Aorta (tissue), 5 donors: ENCODE measurements around the gene DOK7. TPM values are rescaled to one million over a fixed set of nuclear protein-coding genes. Genes with fewer than 3 reads are reported as not detected.

Source experiments
- ATAC-seq: fragments of 200-7000 bp; cut with Tn5 transposase; one replicate; pipeline ENCODE4 v1.9.1; 2022; ENCODE audit warnings: moderate library complexity; ENCODE audit not compliant: low FRiP score
- DNase-seq, 2 donors: peaks; one replicate each; pipeline ENCODE4 v3.0.0-alpha.2; 2020
- H3K27ac ChIP-seq, 2 donors: one replicate each; pipeline ENCODE4 v1.5.1; 2013; ENCODE audit warnings: low read length in 2 of 2, mild to moderate bottlenecking in 2 of 2, moderate library complexity in 2 of 2, control low read depth in 1 of 2, inconsistent platforms in 1 of 2, low read depth in 1 of 2
- H3K27me3 ChIP-seq, 2 donors: one replicate each; pipeline ENCODE4 v1.6.1; 2013; ENCODE audit warnings: control low read depth in 1 of 2, low read length in 1 of 2, mild to moderate bottlenecking in 1 of 2, moderate library complexity in 1 of 2; ENCODE audit not compliant: insufficient read depth in 2 of 2, control insufficient read depth in 1 of 2
- H3K36me3 ChIP-seq, 2 donors: one replicate each; pipeline ENCODE4 v1.6.1; 2013; ENCODE audit warnings: control low read depth in 1 of 2, low read length in 1 of 2, mild to moderate bottlenecking in 1 of 2; ENCODE audit not compliant: insufficient read depth in 2 of 2, control insufficient read depth in 1 of 2
- H3K4me1 ChIP-seq, 2 donors: one replicate each; pipeline ENCODE4 v1.6.1; 2013; ENCODE audit warnings: low read length in 2 of 2, control low read depth in 1 of 2, mild to moderate bottlenecking in 1 of 2, moderate library complexity in 1 of 2; ENCODE audit not compliant: insufficient read depth in 2 of 2, control insufficient read depth in 1 of 2
- H3K4me3 ChIP-seq, 2 donors: one replicate each; pipeline ENCODE4 v1.5.1; 2013; ENCODE audit warnings: low read length in 2 of 2, control low read depth in 1 of 2, mild to moderate bottlenecking in 1 of 2
- H3K9me3 ChIP-seq: one replicate; pipeline ENCODE4 v1.6.1; 2013; ENCODE audit warnings: mild to moderate bottlenecking, low read length; ENCODE audit not compliant: control insufficient read depth
- WGBS, 2 donors: extraction: QIAGEN DNeasy Blood & Tissue Kit; methylation state at CpG; one replicate each; pipeline ENCODE4 v1.1.7; 2013; 5-methylcytosine and 5-hydroxymethylcytosine counted together
- intact Hi-C, 2 donors: fragments of 100-400 bp; cut with DNase I; formaldehyde crosslinking; loops; one replicate each; pipeline versions ENCODE4 v1.14.2 to v1.15.0; 2022
- polyA plus RNA-seq, 2 donors: library from polyadenylated mRNA; stranded (reverse); fragments of 200-250 nt; gene quantifications; one replicate each; pipeline ENCODE4 v1.2.3, GENCODE V29; 2013
- total RNA-seq, 2 donors: library from RNA; stranded (reverse); fragmentation: NEBNext Ultra II Directional; extraction: Animal tissue kit (Norgen Biotek cat#: 25700); gene quantifications; one replicate each; pipeline ENCODE4 v1.2.1, GENCODE V29; 2021
- donor health status: healthy with polysubstance abuse.
- donor health status: Bipolar disorder and iron deficiency.
- donor health status: DM: no; HTN: no; CAD: no.
- donor health status: DM: no; HTN: no; CAD: no.
- donor health status: DM: yes; HTN: yes; CAD: no.

DOK7 gene
- total and polyA plus RNA-seq, 4 donors = 3.3 to 9.1 (median 4.7) TPM

DNA sequence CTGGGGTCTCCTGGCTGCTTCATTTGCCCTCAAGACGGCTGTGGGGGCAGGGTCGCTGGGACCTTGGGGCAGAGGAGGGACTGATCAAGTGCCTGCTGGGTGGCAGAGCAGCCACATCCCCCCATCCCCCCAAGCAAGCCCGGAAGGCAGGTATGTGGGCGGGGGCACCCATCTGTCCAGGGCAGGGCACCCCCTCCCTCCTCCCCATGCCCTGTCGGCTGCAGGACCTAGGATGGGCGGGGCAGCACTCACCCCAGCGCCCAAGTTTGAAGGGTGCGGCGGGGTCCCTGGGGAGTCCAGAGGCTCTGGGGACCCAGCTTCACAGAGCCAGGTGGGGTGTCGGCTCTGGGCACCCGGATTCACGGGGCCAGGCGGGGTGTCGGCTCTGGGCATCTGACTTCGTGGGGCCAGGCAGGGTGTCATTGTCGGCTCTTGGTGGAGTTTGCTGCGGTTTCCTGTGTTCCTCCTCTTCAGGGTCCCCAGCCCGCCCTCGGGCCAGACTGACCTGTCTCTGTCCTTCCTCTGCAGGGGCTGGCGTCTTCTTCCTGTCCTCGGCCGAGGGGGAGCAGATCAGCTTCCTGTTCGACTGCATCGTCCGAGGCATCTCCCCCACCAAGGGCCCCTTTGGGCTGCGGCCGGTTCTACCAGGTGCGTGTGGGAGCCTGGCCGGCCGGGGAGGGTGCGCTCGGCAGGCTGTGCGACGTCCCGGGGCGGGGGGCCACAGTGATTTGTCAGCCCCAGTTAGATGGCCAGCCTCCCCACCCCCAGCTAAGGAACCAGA lies 22.1 kb downstream of the DOK7 start:
- intact Hi-C loops = loop anchor here in 1 of 2 donors (5.0 kb wide), 1 partner anchor 47 kb away; the partner anchor contains the start of gene LRPAP1
- peak overlapping the region in 1 of 2 donors; percentile 64 for H3K27ac ChIP-seq
- WGBS, 2 donors = 62 to 68% methylated on average over 33 to 36 of the region's 36 CpGs
- H3K36me3 ChIP-seq = no peaks in the 10 kb centered on the region
- DNase-seq (no peak), ATAC-seq (no peak)
- H3K27me3 ChIP-seq = no peaks in the 10 kb centered on the region
- no peaks in the 10 kb centered on the region for H3K4me1 ChIP-seq
- H3K9me3 ChIP-seq = no peaks in the 10 kb centered on the region
- H3K4me3 ChIP-seq = no peak overlapping the region

DNA sequence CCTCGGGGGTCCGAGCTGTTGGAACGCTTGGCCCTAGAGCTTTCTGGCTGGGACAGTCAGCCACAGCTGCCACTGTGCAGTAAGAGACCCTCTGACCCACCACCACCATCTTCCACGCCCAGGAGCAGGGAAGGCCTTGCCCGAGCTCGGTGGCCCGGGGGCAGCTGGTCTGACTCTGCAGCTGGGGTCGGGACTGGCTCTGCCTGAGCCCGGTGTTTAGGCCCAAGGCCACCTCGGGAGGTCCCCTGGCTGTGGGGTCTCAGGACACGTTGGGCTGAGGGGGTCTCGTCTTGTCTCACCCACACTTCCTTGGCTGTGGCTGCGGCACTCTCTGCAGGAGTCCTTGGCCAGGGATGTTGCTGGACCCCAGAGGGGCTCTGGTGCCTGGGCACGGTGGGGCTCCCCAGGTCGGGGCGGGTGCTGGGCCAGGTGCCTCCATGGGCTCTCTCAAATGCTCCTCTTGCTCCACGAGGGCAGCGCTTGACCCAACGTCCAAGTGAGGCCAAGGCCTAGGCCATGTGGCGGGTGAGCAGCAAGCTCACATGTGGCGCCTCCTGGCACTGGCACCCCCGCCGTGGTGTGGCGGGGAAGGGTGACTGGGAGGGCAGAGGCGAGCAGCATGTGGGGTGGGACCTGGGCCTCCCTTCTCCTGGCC lies 22.9 kb downstream of the DOK7 start:
- no peak overlapping the region for H3K4me3 ChIP-seq
- DNase-seq (no peak), ATAC-seq (no peak)
- H3K4me1 ChIP-seq = no peaks in the 10 kb centered on the region
- WGBS, 2 donors = 92 to 94% methylated on average over 24 to 25 of the region's 25 CpGs
- no peaks in the 10 kb centered on the region for H3K9me3 ChIP-seq
- no peaks in the 10 kb centered on the region for H3K36me3 ChIP-seq
- peak overlapping the region in 1 of 2 donors; percentile 8 for H3K27ac ChIP-seq
- intact Hi-C loops = loop anchor here in 1 of 2 donors (5.0 kb wide), 1 partner anchor 46 kb away; the partner anchor contains the start of gene LRPAP1
- H3K27me3 ChIP-seq = no peaks in the 10 kb centered on the region

DNA sequence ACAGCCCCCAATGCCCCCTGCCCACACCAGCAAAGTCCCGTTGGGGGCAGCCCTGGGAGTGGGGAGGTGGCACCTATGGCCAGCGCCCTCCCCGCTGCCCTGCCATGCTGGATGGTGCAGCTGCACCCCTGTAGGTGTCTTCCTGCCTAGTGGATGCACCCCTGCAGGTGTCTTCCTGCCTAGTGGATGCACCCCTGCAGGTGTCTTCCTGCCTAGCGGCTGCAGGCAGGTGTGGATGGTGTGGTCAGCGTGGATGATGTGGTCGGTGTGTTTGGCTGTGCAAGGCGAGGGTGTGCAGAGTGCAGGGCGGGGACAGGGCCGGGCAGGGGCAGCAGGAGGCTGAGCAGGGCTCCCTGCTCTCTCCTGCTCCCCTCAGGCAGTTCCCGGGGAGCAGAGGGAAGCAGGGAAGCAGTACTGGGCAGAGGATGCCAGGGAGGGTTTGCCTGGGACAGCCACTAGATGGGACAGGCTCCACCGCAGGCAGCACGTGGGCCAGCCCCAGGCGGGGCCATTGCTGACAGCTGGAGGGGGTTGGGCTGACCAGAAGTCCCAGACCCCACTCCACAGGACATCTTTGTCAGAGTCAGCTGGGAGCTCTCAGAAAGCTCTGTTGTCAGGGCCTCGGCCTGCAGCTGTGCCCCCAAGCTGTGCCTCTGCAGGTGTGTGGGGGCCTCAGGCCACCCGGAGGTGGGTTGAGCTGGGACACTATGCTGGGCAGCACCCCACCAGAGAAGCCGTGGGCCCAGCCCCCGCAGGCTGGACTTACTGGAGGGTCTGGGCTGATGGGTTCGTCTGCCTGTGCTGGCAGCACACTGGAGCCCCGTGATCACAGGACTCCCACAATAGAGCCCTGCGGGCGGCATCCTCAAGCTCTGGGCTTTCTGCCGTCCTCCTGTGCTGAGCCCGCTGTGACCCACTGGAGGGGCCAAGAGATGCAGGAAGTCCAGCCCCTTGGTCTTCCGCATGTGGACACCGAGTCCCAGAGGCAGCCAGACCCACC lies 23.7 kb downstream of the DOK7 start:
- ATAC-seq (no peak), DNase-seq (no peak)
- H3K27me3 ChIP-seq = no peaks in the 10 kb centered on the region
- H3K9me3 ChIP-seq = no peaks in the 10 kb centered on the region
- H3K36me3 ChIP-seq = no peaks in the 10 kb centered on the region
- no peaks in the 10 kb centered on the region for H3K4me1 ChIP-seq
- 82% methylated on average over 24 to 25 of the region's 25 CpGs for WGBS, 2 donors
- no peak overlapping the region for H3K27ac ChIP-seq
- intact Hi-C loops = loop anchor here in 1 of 2 donors (5.0 kb wide), 1 partner anchor 45 kb away; the partner anchor contains the start of gene LRPAP1
- H3K4me3 ChIP-seq = no peak overlapping the region

DNA sequence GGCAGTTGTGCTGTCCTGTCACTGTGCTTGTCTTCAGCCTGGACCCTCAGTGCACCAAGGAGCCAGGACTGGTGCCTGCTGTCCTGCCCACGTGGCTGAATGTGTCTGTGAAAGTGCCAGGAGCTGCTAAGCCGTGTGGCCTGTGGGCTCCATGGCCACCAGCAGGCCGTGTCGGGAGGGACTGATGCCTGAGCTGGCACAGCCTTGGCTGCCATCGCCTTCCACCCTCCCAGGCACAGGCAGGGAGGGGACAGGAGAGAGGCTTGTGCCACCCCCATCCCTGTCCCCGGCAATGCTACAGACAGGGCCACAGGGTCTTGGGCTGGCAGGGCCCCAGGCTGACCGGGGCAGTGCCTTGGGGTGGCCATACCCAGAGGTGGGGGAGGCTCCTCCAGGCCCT lies 24.8 kb downstream of the DOK7 start:
- intact Hi-C loops = loop anchor here in 1 of 2 donors (5.0 kb wide), 1 partner anchor 44 kb away; the partner anchor contains the start of gene LRPAP1
- ATAC-seq (no peak), DNase-seq (no peak)
- no peak overlapping the region for H3K27ac ChIP-seq
- H3K36me3 ChIP-seq = peaks cover 0 to under 1% of the 10 kb centered on the region in 2 donors
- no peak overlapping the region for H3K4me3 ChIP-seq
- 27 to 47% methylated on average over 7 of the region's 7 CpGs for WGBS, 2 donors
- no peaks in the 10 kb centered on the region for H3K27me3 ChIP-seq
- no peaks in the 10 kb centered on the region for H3K9me3 ChIP-seq
- no peaks in the 10 kb centered on the region for H3K4me1 ChIP-seq

DNA sequence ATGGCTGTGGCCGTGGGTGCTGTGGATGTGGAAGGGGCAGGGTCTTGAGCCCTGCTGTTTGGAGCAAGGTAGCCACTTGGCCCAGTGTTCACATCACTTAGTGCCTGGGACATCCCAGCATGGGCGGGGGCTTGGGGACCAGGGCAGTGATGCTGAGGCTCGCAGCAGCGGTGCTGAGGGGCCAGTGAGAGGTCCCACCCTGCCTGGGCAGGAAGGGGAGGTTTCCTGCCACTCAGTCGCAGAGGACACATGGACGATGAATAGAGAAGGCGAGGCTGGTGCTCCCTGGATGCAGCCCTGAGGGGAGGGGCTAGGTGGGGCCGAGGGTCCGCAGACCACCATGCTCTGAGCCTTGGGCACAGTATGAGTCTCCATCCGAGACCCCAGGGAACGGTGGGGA lies 25.7 kb downstream of the DOK7 start:
- Histone ChIP-seq H3K4me1 (no peaks in the 10 kb centered on the region), H3K36me3 (peaks cover 0 to 3% of the 10 kb centered on the region in 2 donors), H3K27me3 (no peaks in the 10 kb centered on the region), H3K9me3 (no peaks in the 10 kb centered on the region), H3K4me3 (no peak overlapping the region), H3K27ac (no peak overlapping the region)
- no peak for ATAC-seq
- intact Hi-C loops = loop anchor here in 1 of 2 donors (5.0 kb wide), 1 partner anchor 43 kb away; the partner anchor contains the start of gene LRPAP1
- no peak for DNase-seq
- 63 to 71% methylated on average over 11 of the region's 11 CpGs for WGBS, 2 donors

DNA sequence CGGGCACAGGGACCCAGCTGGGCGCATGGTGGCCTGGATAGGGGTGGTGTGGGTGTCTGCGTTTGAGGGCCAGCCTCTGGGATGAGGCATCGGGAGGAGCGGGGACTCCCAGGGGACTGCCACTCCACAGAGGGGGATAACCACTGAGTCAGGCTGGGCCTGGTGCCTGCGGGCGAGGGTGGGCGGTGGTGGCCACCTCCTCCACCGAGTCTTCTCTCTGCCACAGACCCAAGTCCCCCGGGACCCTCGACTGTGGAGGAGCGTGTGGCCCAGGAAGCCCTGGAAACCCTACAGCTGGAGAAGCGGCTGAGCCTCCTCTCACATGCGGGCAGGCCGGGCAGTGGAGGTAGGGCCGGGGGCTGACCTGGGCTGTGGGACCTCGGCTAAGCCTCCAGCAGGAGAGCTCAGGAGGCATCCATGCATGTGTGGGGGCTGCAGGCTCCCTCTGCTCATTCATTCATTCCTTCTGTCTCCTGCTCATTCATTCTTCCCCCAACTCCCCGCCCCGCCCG lies 26.4 kb downstream of the DOK7 start:
- H3K27ac ChIP-seq = no peak overlapping the region
- 40 to 53% methylated on average over 20 of the region's 20 CpGs for WGBS, 2 donors
- intact Hi-C loops = loop anchor here in 1 of 2 donors (5.0 kb wide), 1 partner anchor 43 kb away; the partner anchor contains the start of gene LRPAP1
- no peaks in the 10 kb centered on the region for H3K9me3 ChIP-seq
- peaks cover 0 to 3% of the 10 kb centered on the region in 2 donors for H3K36me3 ChIP-seq
- H3K4me3 ChIP-seq = no peak overlapping the region
- no peaks in the 10 kb centered on the region for H3K27me3 ChIP-seq
- no peaks in the 10 kb centered on the region for H3K4me1 ChIP-seq
- DNase-seq (no peak), ATAC-seq (no peak)

DNA sequence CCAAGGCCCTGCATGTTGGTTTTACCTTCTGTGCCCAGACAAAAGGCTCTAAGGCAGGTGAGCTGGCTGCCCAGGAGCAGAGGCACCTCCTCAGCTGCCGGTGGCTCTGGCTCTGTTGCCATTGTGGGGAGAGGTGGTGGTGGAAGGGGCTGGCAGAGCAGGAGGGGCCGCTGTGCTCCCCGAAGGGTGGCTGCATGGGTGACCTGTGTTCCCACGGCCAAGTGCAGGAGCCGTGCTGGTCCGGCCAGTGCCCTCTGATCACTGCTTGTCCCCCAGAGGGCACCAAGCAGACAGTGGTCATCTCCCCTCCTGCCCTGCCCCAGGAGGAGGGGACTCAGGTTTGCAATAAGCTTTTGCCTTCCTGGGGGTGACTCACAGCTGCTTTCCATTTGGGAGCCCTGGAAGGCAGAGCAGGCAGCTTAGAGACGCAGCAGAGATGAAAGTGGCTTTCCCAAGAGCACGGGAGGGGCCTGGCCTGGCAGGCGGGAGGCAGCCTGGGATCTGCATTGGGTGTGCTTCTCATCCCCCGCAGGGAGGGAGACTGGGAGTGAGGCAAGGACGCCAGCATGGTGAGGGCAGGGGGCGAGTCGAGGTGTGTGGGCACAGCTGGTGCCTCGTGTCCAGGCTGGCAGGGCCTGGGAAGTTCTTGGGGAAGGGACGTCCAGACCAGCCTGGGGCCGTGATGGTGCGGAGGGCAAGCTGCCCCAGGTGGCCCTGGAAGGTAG lies 28.7 kb downstream of the DOK7 start:
- DNase-seq (no peak), ATAC-seq (no peak)
- H3K27ac ChIP-seq = no peak overlapping the region
- H3K36me3 ChIP-seq = peaks cover 0 to 3% of the 10 kb centered on the region in 2 donors
- H3K9me3 ChIP-seq = no peaks in the 10 kb centered on the region
- 69 to 76% methylated on average over 16 to 17 of the region's 17 CpGs for WGBS, 2 donors
- no peak overlapping the region for H3K4me3 ChIP-seq
- no peaks in the 10 kb centered on the region for H3K4me1 ChIP-seq
- intact Hi-C loops = no loop called here
- H3K27me3 ChIP-seq = no peaks in the 10 kb centered on the region
